ENCODE data around the gene OVOL3. TPM values are rescaled to one million over a fixed set of nuclear protein-coding genes. Genes with fewer than 3 reads are reported as not detected.

OVOL3 gene
- total RNA-seq, 1 donor from 2014 or later, result not detected

- peaks cover 3% of the 10 kb centered on the region for H3K4me1 ChIP-seq
- H3K4me3 ChIP-seq, result no peak overlapping the region
- DNase-seq (ENCODE audit: extremely low spot score in 2 of 2), result no peak
- intact Hi-C loops (cut with DNase I), result no loop called here
- TF ChIP-seq POLR2AphosphoS5 (IDR thresholded peaks at IDR 0.05; ENCODE audit: insufficient read depth in 1 of 2, low read depth in 1 of 2), result no peak
- no peak for TF ChIP-seq CTCF (IDR thresholded peaks at IDR 0.05)
- TF ChIP-seq POLR2A (IDR thresholded peaks at IDR 0.05), result no peak
- H3K27me3 ChIP-seq, result no peaks in the 10 kb centered on the region
- H3K9me3 ChIP-seq, result no peaks in the 10 kb centered on the region
- H3K36me3 ChIP-seq, result no peaks in the 10 kb centered on the region
- H3K27ac ChIP-seq, result no peak overlapping the region
These were observed 50.1 kb downstream of the OVOL3 start for GRCh38 chr19:36160821-36161596.

Other genes starting within 250 kb of the OVOL3 start
- gene APLP1, start 242.6 kb upstream of the OVOL3 start, total RNA-seq, result 1.5 TPM
- gene NFKBID, start 210.6 kb upstream of the OVOL3 start, total RNA-seq, result 15.7 TPM
- gene HCST, start 208.6 kb upstream of the OVOL3 start, total RNA-seq, result 9.1 TPM
- 68.5 TPM for gene TYROBP, start 202.8 kb upstream of the OVOL3 start, total RNA-seq
- gene LRFN3, start 174.8 kb upstream of the OVOL3 start, total RNA-seq, result 9.1 TPM
- gene SDHAF1, start 116.0 kb upstream of the OVOL3 start, total RNA-seq, result 46.9 TPM
- gene SYNE4, start 102.3 kb upstream of the OVOL3 start, total RNA-seq, result 2.0 TPM
- gene ALKBH6, start 96.9 kb upstream of the OVOL3 start, total RNA-seq, result 21.9 TPM
- 31.9 TPM for gene CLIP3, start 78.3 kb upstream of the OVOL3 start, total RNA-seq
- gene THAP8, start 56.9 kb upstream of the OVOL3 start, total RNA-seq, result 12.0 TPM
- 2.5 TPM for gene WDR62, start 56.2 kb upstream of the OVOL3 start, total RNA-seq
- gene POLR2I, start 3.7 kb downstream of the OVOL3 start, total RNA-seq, result 108 TPM
- 105 TPM for gene TBCB, start 4.3 kb downstream of the OVOL3 start, total RNA-seq
- gene CAPNS1, start 28.9 kb downstream of the OVOL3 start, total RNA-seq, result 181 TPM
- 33.1 TPM for gene COX7A1, start 41.3 kb downstream of the OVOL3 start, total RNA-seq
- gene ZNF565, start 103.5 kb downstream of the OVOL3 start, total RNA-seq, result 3.9 TPM
- gene ZNF146, start 104.0 kb downstream of the OVOL3 start, total RNA-seq, result 42.2 TPM

All from vagina (tissue), 2 donors.